ENCODE measurements around the gene ARHGAP18.

DNA sequence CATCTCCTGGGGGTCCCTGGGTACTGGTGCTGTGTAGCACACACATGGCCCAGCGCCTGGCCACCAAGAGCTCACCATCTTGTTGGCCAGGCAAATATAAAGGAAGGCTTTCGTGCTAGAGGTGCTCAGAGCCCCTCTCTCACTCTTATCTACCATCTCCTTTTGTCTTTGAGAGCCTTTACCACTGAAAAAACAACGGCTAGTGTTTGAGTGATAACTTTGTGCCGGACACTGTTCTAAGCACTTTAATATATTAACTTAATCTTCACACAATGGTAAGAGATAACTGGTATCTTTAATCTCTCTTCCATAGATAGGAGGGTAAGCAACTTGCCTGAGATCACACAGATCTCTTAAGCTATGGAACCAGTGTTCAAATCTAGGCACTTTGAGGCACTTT, 21.5 kb upstream of the ARHGAP18 start:
- TF ChIP-seq POLR2A (IDR thresholded peaks at IDR 0.05; ENCODE audit: low read length) (no peak), GATA1 (IDR thresholded peaks at IDR 0.05; ENCODE audit: low read depth, low read length) (no peak)
